Common myeloid progenitor, CD34-positive (primary cell): ENCODE measurements around the gene FGF22.

Experiments used
- CTCF ChIA-PET: fragments of 350-600 bp; sonication (Branson Sonifier 250); formaldehyde crosslinking; loops from one replicate; lab custom pipeline; 2021; ENCODE audit warnings: antibody characterized with exemption; lab: Charles Lee
- POLR2A ChIA-PET: fragments of 350-600 bp; sonication (Branson Sonifier 250); formaldehyde crosslinking; loops from one replicate; lab custom pipeline; 2021; ENCODE audit warnings: antibody characterized with exemption; lab: Charles Lee
- DNase-seq, 3 donors: peaks; one replicate each; pipeline versions ENCODE4 v3.0.0 to v3.0.0-alpha.2; 2013
- H3K27ac ChIP-seq, 2 experiments: 1 replicate in 1 of 2; 2 replicates in 1 of 2; pipeline ENCODE4 v1.7.0; 2013; ENCODE audit warnings: inconsistent platforms in 2 of 2, low read length in 2 of 2, mild to moderate bottlenecking in 2 of 2, low read depth in 1 of 2, moderate library complexity in 1 of 2; ENCODE audit not compliant: severe bottlenecking in 2 of 2, insufficient read depth in 1 of 2, poor library complexity in 1 of 2
- H3K27me3 ChIP-seq, 5 experiments: replicated peaks in 2 of 5; 1 replicate in 3 of 5; 2 replicates in 2 of 5; pipeline versions ENCODE4 v1.6.1 to v1.7.0; 2013; ENCODE audit warnings: low read length in 4 of 5, mild to moderate bottlenecking in 2 of 5, moderate library complexity in 2 of 5, inconsistent platforms in 1 of 5; ENCODE audit not compliant: insufficient read depth in 5 of 5, control insufficient read depth in 4 of 5
- H3K36me3 ChIP-seq, 4 experiments: 1 replicate in 2 of 4; 2 replicates in 2 of 4; pipeline versions ENCODE4 v1.6.1 to v1.7.0; 2013; ENCODE audit warnings: low read length in 3 of 4, control low read depth in 1 of 4, mild to moderate bottlenecking in 1 of 4; ENCODE audit not compliant: control insufficient read depth in 4 of 4, insufficient read depth in 4 of 4
- H3K4me1 ChIP-seq, 4 experiments: 1 replicate in 3 of 4; 2 replicates in 1 of 4; pipeline versions ENCODE4 v1.6.1 to v1.7.1; 2013; ENCODE audit warnings: low read length in 3 of 4, mild to moderate bottlenecking in 3 of 4, control low read depth in 1 of 4, inconsistent platforms in 1 of 4, moderate library complexity in 1 of 4; ENCODE audit not compliant: control insufficient read depth in 4 of 4, insufficient read depth in 4 of 4; ENCODE audit errors: control extremely low read depth in 1 of 4
- H3K4me3 ChIP-seq, 7 experiments: 1 replicate in 4 of 7; 2 replicates in 3 of 7; pipeline versions ENCODE4 v1.5.1 to v1.7.0; 2013; ENCODE audit warnings: mild to moderate bottlenecking in 7 of 7, low read length in 6 of 7, moderate library complexity in 6 of 7, inconsistent platforms in 2 of 7, low read depth in 2 of 7, control low read depth in 1 of 7; ENCODE audit not compliant: insufficient read depth in 4 of 7, control insufficient read depth in 1 of 7; ENCODE audit errors: extremely low read depth in 1 of 7
- H3K9me3 ChIP-seq, 5 experiments: 1 replicate in 4 of 5; 2 replicates in 1 of 5; pipeline versions ENCODE4 v1.6.1 to v1.7.1; 2013; ENCODE audit warnings: low read length in 4 of 5, mild to moderate bottlenecking in 2 of 5, inconsistent platforms in 1 of 5, low read depth in 1 of 5, moderate library complexity in 1 of 5; ENCODE audit not compliant: control insufficient read depth in 4 of 5, insufficient read depth in 2 of 5; ENCODE audit errors: control extremely low read depth in 1 of 5
- WGBS: methylation state at CpG from one replicate; pipeline ENCODE4 v1.1.5; 2013; ENCODE audit not compliant: insufficient coverage; 5-methylcytosine and 5-hydroxymethylcytosine counted together

The FGF22 gene

GRCh38 chr19:612941-613340, 26.7 kb upstream of the FGF22 start:
- 93% methylated on average over 32 of the region's 33 CpGs for WGBS
- Histone ChIP-seq H3K4me1 (peaks cover 0 to 33% (median 18%) of the 10 kb centered on the region in 4 experiments), H3K36me3 (peaks cover 0 to 7% (median under 1%) of the 10 kb centered on the region in 4 experiments), H3K4me3 (no peak overlapping the region), H3K27me3 (peaks cover 0 to 15% (median 0%) of the 10 kb centered on the region in 5 experiments), H3K9me3 (no peaks in the 10 kb centered on the region), H3K27ac (no peak overlapping the region)
- no peak for DNase-seq
- POLR2A ChIA-PET, result interaction anchor here (0.6 kb wide), 1 partner anchor 1810 kb away, joined by 4 read pairs; no protein-coding TSS in a partner anchor
- CTCF ChIA-PET, result no interaction called here

GRCh38 chr19:613732-614567, 25.7 kb upstream of the FGF22 start:
- H3K9me3 ChIP-seq, result no peaks in the 10 kb centered on the region
- peaks cover 0 to 15% (median 0%) of the 10 kb centered on the region in 5 experiments for H3K27me3 ChIP-seq
- CTCF ChIA-PET, result no interaction called here
- no peak overlapping the region for H3K27ac ChIP-seq
- H3K36me3 ChIP-seq, result peaks cover 0 to 16% (median 7%) of the 10 kb centered on the region in 4 experiments
- peaks cover 0 to 28% (median 16%) of the 10 kb centered on the region in 4 experiments for H3K4me1 ChIP-seq
- DNase-seq, result no peak
- POLR2A ChIA-PET, result no interaction called here
- no peak overlapping the region for H3K4me3 ChIP-seq
- WGBS, result 79% methylated on average over 41 of the region's 54 CpGs

- ChIA-PET POLR2A (no interaction called here), CTCF (interaction anchor here (1.1 kb wide), 1 partner anchor 10 kb away, joined by 3 read pairs; no protein-coding TSS in a partner anchor)
- WGBS, result 33% methylated on average over 26 of the region's 33 CpGs
- peak overlapping the region in 2 of 7 experiments; percentile 36 to 50 for H3K4me3 ChIP-seq
- DNase-seq, result peak in 1 of 3 donors; percentile 30
- peaks cover 0 to 15% (median 0%) of the 10 kb centered on the region in 5 experiments for H3K27me3 ChIP-seq
- no peak overlapping the region for H3K27ac ChIP-seq
- H3K4me1 ChIP-seq, result peaks cover 0 to 13% (median 9%) of the 10 kb centered on the region in 4 experiments
- no peaks in the 10 kb centered on the region for H3K9me3 ChIP-seq
- peaks cover 3 to 32% (median 17%) of the 10 kb centered on the region in 4 experiments for H3K36me3 ChIP-seq
Measured at GRCh38 chr19:615619-616018, 24.1 kb upstream of the FGF22 start.

GRCh38 chr19:616062-616700, 23.5 kb upstream of the FGF22 start:
- 20% methylated on average over 63 of the region's 97 CpGs for WGBS
- Histone ChIP-seq H3K4me1 (peaks cover 0 to 7% (median 4%) of the 10 kb centered on the region in 4 experiments), H3K27me3 (peaks cover 0 to 15% (median 0%) of the 10 kb centered on the region in 5 experiments), H3K4me3 (no peak overlapping the region), H3K27ac (no peak overlapping the region), H3K36me3 (peaks cover 3 to 35% (median 17%) of the 10 kb centered on the region in 4 experiments), H3K9me3 (no peaks in the 10 kb centered on the region)
- DNase-seq, result no peak
- POLR2A ChIA-PET, result no interaction called here
- CTCF ChIA-PET, result interaction anchor here (1.1 kb wide), 1 partner anchor 10 kb away, joined by 3 read pairs; no protein-coding TSS in a partner anchor

- Histone ChIP-seq H3K27ac (no peak overlapping the region), H3K27me3 (peaks cover 0 to 15% (median 0%) of the 10 kb centered on the region in 5 experiments), H3K4me3 (no peak overlapping the region), H3K36me3 (peaks cover 3 to 43% (median 21%) of the 10 kb centered on the region in 4 experiments), H3K9me3 (no peaks in the 10 kb centered on the region), H3K4me1 (peaks cover 0 to 4% (median 2%) of the 10 kb centered on the region in 4 experiments)
- ChIA-PET CTCF (no interaction called here), POLR2A (no interaction called here)
- DNase-seq, result no peak
- 96% methylated on average over 29 of the region's 58 CpGs for WGBS
Measured at GRCh38 chr19:616747-617526, 22.7 kb upstream of the FGF22 start.

- POLR2A ChIA-PET, result no interaction called here
- no peak overlapping the region for H3K27ac ChIP-seq
- no peak overlapping the region for H3K4me3 ChIP-seq
- H3K36me3 ChIP-seq, result peaks cover 3 to 49% (median 25%) of the 10 kb centered on the region in 4 experiments
- CTCF ChIA-PET, result interaction anchor here (1.2 kb wide), 1 partner anchor 9 kb away, joined by 7 read pairs; no protein-coding TSS in a partner anchor
- H3K9me3 ChIP-seq, result no peaks in the 10 kb centered on the region
- peaks cover 0 to 15% (median 0%) of the 10 kb centered on the region in 5 experiments for H3K27me3 ChIP-seq
- peaks cover 0 to 4% (median 2%) of the 10 kb centered on the region in 4 experiments for H3K4me1 ChIP-seq
- 93% methylated on average over 24 of the region's 29 CpGs for WGBS
- no peak for DNase-seq
Measured at GRCh38 chr19:617551-618246, 22.0 kb upstream of the FGF22 start.
